SK-N-SH (cell line): ENCODE results near the gene UBALD1. TPM values are rescaled to one million over a fixed set of nuclear protein-coding genes. Genes with fewer than 3 reads are reported as not detected.

Source experiments
- CTCF ChIA-PET: fragments of 300-600, 350-600 bp; formaldehyde crosslinking; extraction: SDS; loops from one replicate; lab custom pipeline; 2021; lab: Yijun Ruan, JAX
- POLR2A ChIA-PET: fragments of 350-600 bp; sonication (Branson Sonifier 250); formaldehyde crosslinking; extraction: SDS; loops from one replicate; lab custom pipeline; 2020; ENCODE audit warnings: antibody characterized with exemption, inconsistent platforms; lab: Yijun Ruan, JAX
- DNase-seq: peaks from one replicate; pipeline ENCODE4 v3.0.0; 2012
- H2AFZ ChIP-seq: fragments of 200-600 bp; sonication (generic); 2 replicates; pipeline ENCODE4 v1.8.1; 2016; ENCODE audit warnings: antibody characterized with exemption, mild to moderate bottlenecking, low read depth
- H3F3A ChIP-seq: fragments of 200-600 bp; sonication (generic); replicated peaks from 2 replicates; pipeline ENCODE3; 2016; ENCODE audit warnings: antibody characterized with exemption, mild to moderate bottlenecking; ENCODE audit not compliant: insufficient read depth
- H3K27ac ChIP-seq, 2 experiments: fragments of 200-500 bp in 1 of 2; fragments of 200-600 bp in 1 of 2; sonication (Bioruptor generic) in 1 of 2; sonication (generic), shearing (Covaris generic) in 1 of 2; 2 replicates each; pipeline versions ENCODE4 v1.5.1 to v1.6.1; 2014 to 2016; ENCODE audit warnings: low read depth in 2 of 2, inconsistent platforms in 1 of 2, low read length in 1 of 2, mild to moderate bottlenecking in 1 of 2, mixed read lengths in 1 of 2
- H3K27me3 ChIP-seq: fragments of 200-600 bp; sonication (generic), shearing (Covaris generic); 2 replicates; pipeline ENCODE4 v1.6.1; 2016; ENCODE audit warnings: mixed run types; ENCODE audit not compliant: insufficient read depth
- H3K36me3 ChIP-seq, 2 experiments: fragments of 200-500 bp in 1 of 2; fragments of 200-600 bp in 1 of 2; sonication (Bioruptor generic) in 1 of 2; sonication (generic) in 1 of 2; replicated peaks in 1 of 2; 2 replicates each; pipeline versions ENCODE3 to v1.5.1; 2014 to 2016; ENCODE audit warnings: low read length in 1 of 2, mild to moderate bottlenecking in 1 of 2; ENCODE audit not compliant: insufficient read depth in 2 of 2, control insufficient read depth in 1 of 2
- H3K4me1 ChIP-seq, 2 experiments: fragments of 200-500 bp in 1 of 2; fragments of 200-600 bp in 1 of 2; sonication (Bioruptor generic) in 1 of 2; sonication (generic), shearing (Covaris generic) in 1 of 2; 2 replicates each; pipeline versions ENCODE4 v1.5.1 to v1.6.1; 2014 to 2016; ENCODE audit warnings: low read depth in 1 of 2, low read length in 1 of 2, mixed run types in 1 of 2; ENCODE audit not compliant: insufficient read depth in 2 of 2, control insufficient read depth in 1 of 2
- H3K4me2 ChIP-seq: fragments of 200-600 bp; sonication (generic), shearing (Covaris generic); 2 replicates; pipeline ENCODE4 v1.6.1; 2017; ENCODE audit warnings: mixed run types
- H3K4me3 ChIP-seq, 2 experiments: fragments of 200-500 bp in 1 of 2; fragments of 200-600 bp in 1 of 2; sonication (Bioruptor generic) in 1 of 2; sonication (generic), shearing (Covaris generic) in 1 of 2; 2 replicates each; pipeline versions ENCODE4 v1.5.1 to v1.8.1; 2014 to 2016; ENCODE audit warnings: low read depth in 2 of 2, inconsistent platforms in 1 of 2, low read length in 1 of 2, mild to moderate bottlenecking in 1 of 2, mixed read lengths in 1 of 2, moderate library complexity in 1 of 2
- H3K79me2 ChIP-seq: fragments of 200-600 bp; sonication (generic); 2 replicates; pipeline ENCODE4 v1.8.1; 2017; ENCODE audit warnings: mild to moderate bottlenecking; ENCODE audit not compliant: insufficient read depth
- H3K9ac ChIP-seq: fragments of 200-600 bp; sonication (generic); 2 replicates; pipeline ENCODE4 v1.6.1; 2017; ENCODE audit warnings: mixed run types
- H3K9me2 ChIP-seq: fragments of 200-600 bp; sonication (generic); 2 replicates; pipeline ENCODE4 v1.6.1; 2017; ENCODE audit warnings: mixed run types
- H3K9me3 ChIP-seq: fragments of 200-600 bp; sonication (generic); 2 replicates; pipeline ENCODE4 v1.6.1; 2017; ENCODE audit warnings: mixed run types, mild to moderate bottlenecking, moderate library complexity
- H4K20me1 ChIP-seq: fragments of 200-600 bp; sonication (generic); 2 replicates; pipeline ENCODE4 v1.6.1; 2017; ENCODE audit warnings: mild to moderate bottlenecking, mixed run types; ENCODE audit not compliant: insufficient read depth
- CHD2 ChIP-seq: fragments of 150-350 bp; IDR thresholded peaks from 2 replicates; pipeline ENCODE4 v1.6.1; 2018; ENCODE audit warnings: low read length; ENCODE audit not compliant: partially characterized antibody
- ELF1 ChIP-seq: IDR thresholded peaks from 2 replicates; pipeline ENCODE4 v1.4.0; 2012
- EP300 ChIP-seq, 2 experiments: IDR thresholded peaks; 2 replicates each; pipeline versions ENCODE4 v1.4.0 to v1.6.1; 2012; ENCODE audit warnings: borderline replicate concordance in 1 of 2, low read depth in 1 of 2, low read length in 1 of 2
- FOXM1 ChIP-seq: IDR thresholded peaks from 2 replicates; pipeline ENCODE4 v1.4.0; 2012; ENCODE audit warnings: low read depth, mild to moderate bottlenecking
- IRF3 ChIP-seq: fragments of 150-350 bp; IDR thresholded peaks from 2 replicates; pipeline ENCODE4 v1.6.1; 2016; ENCODE audit warnings: mild to moderate bottlenecking, low read depth, low read length
- MAX ChIP-seq: IDR thresholded peaks from 2 replicates; pipeline ENCODE4 v1.4.0; 2012; ENCODE audit warnings: low read depth
- MXI1 ChIP-seq: IDR thresholded peaks from 2 replicates; pipeline ENCODE4 v1.6.1; 2012; ENCODE audit warnings: mild to moderate bottlenecking, low read depth, low read length, improper control_type of control experiment
- PBX3 ChIP-seq: IDR thresholded peaks from 2 replicates; pipeline ENCODE4; 2012
- RCOR1 ChIP-seq: fragments of 150-350 bp; IDR thresholded peaks from 2 replicates; pipeline ENCODE4 v1.6.1; 2017; ENCODE audit warnings: antibody characterized with exemption, low read length
- RXRA ChIP-seq: IDR thresholded peaks from 2 replicates; pipeline ENCODE4 v1.4.0; 2012; ENCODE audit warnings: low read depth, mild to moderate bottlenecking, borderline replicate concordance
- SIN3A ChIP-seq: IDR thresholded peaks from 2 replicates; pipeline ENCODE4 v1.6.1; 2012; ENCODE audit warnings: low read depth, mild to moderate bottlenecking, low read length, moderate library complexity, borderline replicate concordance
- SMC3 ChIP-seq: IDR thresholded peaks from 2 replicates; pipeline ENCODE4 v1.6.1; 2012; ENCODE audit warnings: low read depth, low read length, improper control_type of control experiment
- TAF1 ChIP-seq: IDR thresholded peaks from 2 replicates; pipeline ENCODE4 v1.6.1; 2012; ENCODE audit warnings: low read depth, mild to moderate bottlenecking, low read length, moderate library complexity, borderline replicate concordance
- TEAD4 ChIP-seq: IDR thresholded peaks from 2 replicates; pipeline ENCODE4 v1.4.0; 2012; ENCODE audit warnings: mild to moderate bottlenecking, borderline replicate concordance; ENCODE audit not compliant: insufficient read depth
- USF2 ChIP-seq: fragments of 150-350 bp; IDR thresholded peaks from 2 replicates; pipeline ENCODE4 v1.6.1; 2017; ENCODE audit warnings: antibody characterized with exemption, low read length, low read depth, borderline replicate concordance
- YY1 ChIP-seq: IDR thresholded peaks from 2 replicates; pipeline ENCODE4 v1.4.0; 2012; ENCODE audit warnings: low read depth, mild to moderate bottlenecking
- ZBTB33 ChIP-seq: IDR thresholded peaks from 2 replicates; pipeline ENCODE4 v1.4.0; 2012; ENCODE audit warnings: low read depth, borderline replicate concordance
- WGBS: methylation state at CpG from one replicate; pipeline ENCODE4 v1.1.6; 2017; ENCODE audit warnings: low lambda C conversion rate; 5-methylcytosine and 5-hydroxymethylcytosine counted together
- polyA plus RNA-seq, 3 experiments: library from polyadenylated mRNA; depleted of rRNA; stranded (reverse); fragments of >200 nt; gene quantifications; 2 replicates each; pipeline ENCODE4 v1.2.3, GENCODE V29; 2012

The UBALD1 gene
- polyA plus RNA-seq, 1 of the 3 experiments (the other 2 are of a cell fraction): 16.7 TPM

- TF ChIP-seq TEAD4 (no peak), RCOR1 (no peak), USF2 (no peak), ELF1 (no peak), CHD2 (no peak), EP300 (IDR thresholded peaks at IDR 0.05; ENCODE audit: borderline replicate concordance in 1 of 2, low read depth in 1 of 2, low read length in 1 of 2) (no peak), PBX3 (no peak), MXI1 (no peak), RXRA (no peak), SMC3 (no peak), SIN3A (no peak), MAX (no peak), ZBTB33 (no peak), IRF3 (no peak), TAF1 (no peak), FOXM1 (no peak), YY1 (no peak)
- TF ChIP-seq, all 33 proteins: peak for 0
- Histone ChIP-seq H3K4me2 (no peak overlapping the region), H3K9me2 (no peaks in the 10 kb centered on the region), H2AFZ (no peak overlapping the region), H3F3A (no peaks in the 10 kb centered on the region), H3K9me3 (no peaks in the 10 kb centered on the region), H3K27me3 (no peaks in the 10 kb centered on the region), H3K79me2 (peaks cover 99% of the 10 kb centered on the region), H3K4me3 (no peak overlapping the region), H3K36me3 (no peaks in the 10 kb centered on the region), H3K4me1 (no peaks in the 10 kb centered on the region), H3K9ac (no peak overlapping the region), H4K20me1 (peaks cover 86% of the 10 kb centered on the region), H3K27ac (no peak overlapping the region)
- WGBS: 97% methylated on average over 14 of the region's 14 CpGs
- ChIA-PET CTCF (interaction anchor here (2.1 kb wide), 1 partner anchor 17 kb away, joined by 9 read pairs; the partner anchor contains the start of gene MGRN1), POLR2A (no interaction called here)
- DNase-seq: no peak
Observed at GRCh38 chr16:4641895-4642294, 27.2 kb upstream of the UBALD1 start.
